RPMI8226 (cell line): Measurements from ENCODE around the gene CC2D2A.
"Not testable (repeated sequence)": the region's sequence is repeated elsewhere in the genome, so short reads cannot be mapped to it uniquely, and the experiment has no call there.

Source experiments
- DNase-seq: peaks from one replicate; pipeline ENCODE4 v3.0.0-alpha.2; 2015

CC2D2A gene

DNA sequence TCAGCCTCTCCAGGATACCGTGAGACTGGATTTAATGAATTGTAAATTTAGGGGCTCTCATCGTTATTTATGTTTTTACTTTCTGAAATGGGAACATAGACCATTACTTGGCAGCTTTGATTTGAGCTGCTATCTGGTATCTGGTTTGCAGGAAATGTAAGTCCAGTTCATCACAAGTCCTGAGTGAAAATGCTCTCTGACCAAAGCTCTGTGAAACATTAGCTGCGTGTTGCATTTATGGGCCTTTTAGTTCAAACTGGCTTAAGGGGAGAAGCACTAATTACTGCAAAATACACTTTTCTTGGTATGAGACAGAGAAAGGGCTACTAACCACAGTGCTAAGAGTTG, 420 bp downstream of the CC2D2A start:
- DNase-seq: no peak

GRCh38 chr4:15476396-15476795, 6.7 kb downstream of the CC2D2A start:
- no peak for DNase-seq

DNA sequence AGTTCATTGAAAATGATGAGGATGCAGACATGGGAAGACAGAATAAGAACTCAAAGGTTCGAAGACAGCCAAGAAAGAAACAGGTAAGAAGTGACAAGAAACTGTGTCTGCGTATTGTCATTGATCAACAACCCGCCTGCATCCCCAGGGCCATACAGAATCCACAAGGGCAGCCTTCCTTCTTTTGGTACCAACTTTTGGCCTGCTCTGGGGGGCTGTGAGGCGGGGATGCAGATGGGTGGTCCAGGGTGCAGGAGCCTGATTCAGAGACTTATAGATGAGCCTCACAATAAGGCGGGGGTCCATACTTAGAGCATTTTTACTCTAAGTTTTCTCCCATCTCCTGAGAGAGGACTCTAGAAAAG, 9.0 kb downstream of the CC2D2A start:
- no peak for DNase-seq

DNA sequence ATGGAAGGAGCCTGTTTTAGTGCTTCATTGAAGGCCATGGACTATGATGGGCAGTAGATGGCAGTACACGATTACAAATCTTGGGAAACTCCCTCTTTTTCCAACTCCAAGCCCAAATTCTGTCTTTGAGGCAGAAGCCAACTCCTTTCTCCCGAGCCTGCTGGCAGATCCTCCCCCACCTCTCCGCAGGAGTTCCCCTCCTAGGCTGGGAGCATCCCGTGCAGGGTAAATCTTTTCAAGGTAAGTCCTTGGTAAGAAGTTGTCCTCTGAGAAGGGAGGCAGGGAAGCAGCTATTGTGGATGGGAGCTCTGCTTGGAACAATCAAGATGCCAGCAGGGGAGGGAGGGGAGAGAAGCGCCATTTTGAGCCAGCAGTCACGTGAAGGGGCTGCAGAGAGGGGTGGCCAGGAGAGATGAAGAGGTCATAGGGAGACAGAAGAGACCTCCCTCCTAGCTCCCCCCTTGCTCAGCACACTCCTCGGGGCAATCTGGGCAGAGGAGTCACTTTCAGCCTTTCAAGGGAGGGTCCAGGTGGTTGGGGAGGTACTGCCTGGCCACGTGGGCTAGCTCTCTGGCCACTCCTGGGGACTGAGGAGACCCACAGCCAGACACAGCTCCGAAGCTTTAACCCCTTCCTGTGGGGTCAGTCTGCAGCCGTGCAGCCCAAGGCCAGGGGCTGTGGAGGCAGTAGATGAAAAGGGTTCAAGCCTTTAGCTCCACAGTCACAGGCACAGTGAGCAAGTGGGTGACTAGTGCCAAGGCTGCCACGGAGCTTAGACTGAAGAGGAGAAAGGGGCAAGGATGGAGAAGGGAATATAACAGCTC, 9.6 kb downstream of the CC2D2A start:
- peak; percentile 11 for DNase-seq

DNA sequence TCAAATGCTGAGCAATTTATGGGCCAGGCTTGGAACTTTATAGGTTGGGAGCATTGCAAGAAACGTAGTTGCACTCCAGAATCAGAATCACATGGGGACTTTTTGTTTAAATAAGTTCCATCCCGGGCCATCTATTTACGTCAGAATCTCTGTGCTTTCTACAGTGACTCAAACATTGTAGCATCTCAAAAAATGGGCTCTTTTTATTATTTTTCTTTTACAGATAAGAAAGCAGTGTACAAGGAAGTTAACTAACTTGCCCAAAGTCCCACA, 10.2 kb downstream of the CC2D2A start:
- DNase-seq: no peak

DNA sequence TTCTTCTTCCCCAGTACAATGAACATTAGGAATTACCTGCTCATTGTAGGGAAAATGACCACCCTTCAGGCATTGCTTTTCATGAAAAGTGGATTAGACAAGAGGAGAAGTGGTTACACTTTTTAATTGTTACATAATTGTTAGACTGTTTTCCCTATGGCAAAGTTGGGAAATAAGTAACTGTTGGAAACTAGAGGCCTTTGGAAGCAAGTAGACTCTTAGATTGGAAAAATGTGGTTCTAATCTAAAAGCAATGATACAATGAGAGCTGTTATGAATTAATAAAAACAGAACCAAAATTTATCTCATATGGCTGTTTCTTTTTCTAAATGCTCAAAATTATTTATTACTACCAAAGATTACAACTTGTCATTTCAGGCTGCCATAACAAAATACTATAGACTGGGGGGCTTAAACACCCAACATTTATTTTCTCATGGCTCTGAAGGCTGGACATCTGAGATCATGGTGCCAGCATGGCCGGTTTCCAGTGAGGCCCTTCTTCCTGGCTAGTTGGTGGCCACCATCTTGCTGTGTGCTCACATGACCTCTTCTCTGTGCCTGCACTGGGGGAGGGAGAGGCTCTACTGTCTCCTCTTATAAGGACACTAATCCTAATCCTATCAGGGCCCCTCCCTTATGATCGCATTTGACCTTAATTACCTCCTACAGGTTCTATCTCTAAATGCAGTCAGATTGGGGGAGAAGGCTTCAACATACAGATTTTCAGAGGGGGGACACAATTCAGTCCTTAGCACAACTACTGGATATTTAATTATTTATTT, 12.5 kb downstream of the CC2D2A start:
- no peak for DNase-seq

DNA sequence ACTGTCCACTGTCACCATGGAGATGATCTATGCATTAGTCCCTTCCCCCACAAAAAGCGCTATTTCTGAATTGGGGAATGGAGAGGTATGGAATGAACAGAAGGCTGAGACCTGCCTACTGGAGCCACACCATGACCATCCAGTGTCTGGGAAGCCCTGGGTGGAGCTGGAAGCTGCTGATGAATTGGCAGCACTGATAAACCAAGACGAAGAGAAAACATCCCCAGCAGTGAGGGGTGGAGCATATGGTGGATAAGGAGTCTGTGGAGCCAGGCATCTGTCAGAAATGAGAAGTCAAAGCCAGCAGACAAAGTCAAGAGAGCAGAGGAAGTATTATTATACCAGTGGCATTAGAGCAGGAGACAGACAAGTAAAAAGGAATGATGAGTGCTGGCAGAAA, 13.2 kb downstream of the CC2D2A start:
- DNase-seq: no peak

DNA sequence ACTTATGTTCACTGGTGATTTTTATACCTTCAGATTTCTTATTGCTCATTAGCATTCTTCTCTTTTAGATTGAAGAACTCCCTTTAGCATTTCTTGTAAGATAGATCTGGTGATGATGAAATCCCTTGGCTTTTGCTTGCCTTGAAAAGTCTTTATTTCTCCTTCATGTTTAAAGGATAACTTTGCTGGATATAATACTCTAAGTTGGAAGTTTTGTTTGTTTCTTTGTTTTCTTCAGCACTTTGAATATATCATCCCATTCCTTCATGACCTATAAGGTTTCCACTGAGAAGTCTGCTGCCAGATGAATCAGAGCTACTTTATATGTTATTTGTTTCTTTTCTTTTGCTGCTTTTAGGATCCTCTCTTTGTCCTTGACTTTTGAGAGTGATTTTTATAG, 18.5 kb downstream of the CC2D2A start:
- DNase-seq: no peak

- DNase-seq: no peak
Measured at GRCh38 chr4:15488658-15489470, 19.2 kb downstream of the CC2D2A start.

GRCh38 chr4:15489551-15489950, 19.9 kb downstream of the CC2D2A start:
- no peak for DNase-seq

- DNase-seq: no peak
Measured at GRCh38 chr4:15493411-15493810, 23.7 kb downstream of the CC2D2A start.

DNA sequence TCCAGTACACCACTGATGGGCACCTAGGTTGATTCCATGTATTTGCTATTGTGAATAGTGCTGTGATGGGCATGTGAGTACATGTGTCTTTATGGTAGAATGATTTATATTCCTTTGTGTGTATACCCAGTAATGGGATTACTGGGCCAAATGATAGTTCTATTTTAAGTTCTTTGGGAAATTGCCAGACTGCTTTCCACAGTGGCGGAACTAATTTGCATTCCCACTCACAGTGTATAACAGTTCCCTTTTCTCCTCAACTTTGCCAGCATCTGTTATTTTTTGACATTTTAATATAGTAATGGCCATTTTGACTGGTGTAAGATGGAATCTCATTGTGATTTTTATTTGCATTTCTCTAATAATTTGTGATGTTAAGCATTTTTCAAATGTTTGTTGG, 25.9 kb downstream of the CC2D2A start:
- DNase-seq: no peak

- no peak for DNase-seq
Measured at GRCh38 chr4:15498356-15498755, 28.7 kb downstream of the CC2D2A start.

DNA sequence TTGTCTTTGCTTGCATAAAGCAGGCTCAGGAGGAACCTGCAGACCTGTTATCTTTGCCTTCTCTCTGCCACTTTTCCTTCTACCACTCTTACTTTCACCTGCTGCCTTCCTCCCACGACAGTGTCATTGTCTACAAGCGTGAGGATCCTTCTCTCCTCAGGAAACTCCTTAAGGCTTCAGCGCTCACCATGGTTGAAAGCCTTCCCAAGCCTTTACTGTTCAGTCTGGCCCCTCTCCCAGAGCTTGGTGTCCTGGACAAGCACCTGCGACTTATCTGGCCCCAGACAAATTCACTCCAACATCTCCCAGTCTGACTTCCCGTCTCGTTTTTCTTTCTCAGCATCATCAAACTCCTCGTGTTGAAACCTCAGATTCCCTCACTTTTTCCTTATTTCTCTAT, 31.0 kb downstream of the CC2D2A start:
- DNase-seq: no peak

GRCh38 chr4:15501941-15502340, 32.3 kb downstream of the CC2D2A start:
- DNase-seq: no peak

DNA sequence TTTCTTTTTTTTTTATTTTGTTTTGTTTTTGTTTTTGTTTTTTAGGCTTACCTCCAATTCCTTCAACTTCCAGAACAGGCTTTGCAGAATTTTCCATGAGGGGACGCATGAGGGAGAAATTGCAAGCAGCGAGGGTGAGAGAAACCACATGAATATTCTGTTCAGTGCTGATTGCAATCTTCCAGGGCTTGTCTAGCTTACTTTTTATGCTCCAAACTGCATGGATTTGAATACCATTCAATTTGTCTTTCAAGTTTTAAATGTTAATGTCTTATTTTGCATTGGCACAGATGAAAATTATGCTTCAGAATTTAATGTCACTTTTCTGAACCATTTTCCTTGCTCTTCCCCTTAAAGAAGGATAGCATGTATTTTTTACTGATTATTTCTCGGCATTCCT, 32.7 kb downstream of the CC2D2A start:
- DNase-seq: no peak

DNA sequence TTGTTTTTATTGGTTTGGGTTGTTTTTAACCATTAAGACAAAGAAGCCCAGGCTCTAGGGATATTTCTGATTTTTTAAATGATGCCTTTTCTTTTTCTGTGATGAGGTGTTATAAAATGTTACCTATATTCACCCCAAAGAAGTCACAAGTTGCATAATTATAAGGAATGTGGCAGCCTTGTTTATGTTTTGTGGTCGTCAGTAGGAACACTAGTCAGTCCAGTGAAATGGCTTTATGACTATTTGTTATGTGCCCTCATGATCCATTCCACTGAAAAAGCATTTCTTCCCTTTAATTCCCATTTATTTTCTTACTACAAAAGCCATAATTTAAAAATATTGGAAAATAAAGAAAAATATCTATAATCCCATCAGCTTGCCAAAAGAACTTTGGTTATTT, 34.4 kb downstream of the CC2D2A start:
- no peak for DNase-seq

GRCh38 chr4:15506464-15506863, 36.8 kb downstream of the CC2D2A start:
- no peak for DNase-seq

GRCh38 chr4:15507679-15508078, 38.0 kb downstream of the CC2D2A start:
- no peak for DNase-seq

DNA sequence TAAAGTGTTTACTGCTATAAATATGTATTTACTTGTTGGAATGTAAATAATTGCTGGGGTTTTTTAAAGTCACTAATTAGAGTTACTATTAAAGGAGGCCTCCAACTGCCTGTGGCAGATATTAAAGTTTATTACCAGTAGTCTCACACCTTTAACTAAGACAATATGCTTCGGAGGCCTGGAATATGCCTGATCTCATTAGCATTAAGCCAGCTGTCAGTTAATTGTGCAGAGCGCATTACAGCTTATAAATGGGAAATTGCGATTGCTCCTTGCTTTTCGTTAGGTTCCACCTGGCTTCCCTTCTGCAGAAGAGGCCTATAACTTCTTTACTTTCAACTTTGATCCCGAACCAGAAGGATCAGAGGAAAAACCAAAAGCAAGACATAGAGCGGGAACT, 41.3 kb downstream of the CC2D2A start:
- DNase-seq: no peak

DNA sequence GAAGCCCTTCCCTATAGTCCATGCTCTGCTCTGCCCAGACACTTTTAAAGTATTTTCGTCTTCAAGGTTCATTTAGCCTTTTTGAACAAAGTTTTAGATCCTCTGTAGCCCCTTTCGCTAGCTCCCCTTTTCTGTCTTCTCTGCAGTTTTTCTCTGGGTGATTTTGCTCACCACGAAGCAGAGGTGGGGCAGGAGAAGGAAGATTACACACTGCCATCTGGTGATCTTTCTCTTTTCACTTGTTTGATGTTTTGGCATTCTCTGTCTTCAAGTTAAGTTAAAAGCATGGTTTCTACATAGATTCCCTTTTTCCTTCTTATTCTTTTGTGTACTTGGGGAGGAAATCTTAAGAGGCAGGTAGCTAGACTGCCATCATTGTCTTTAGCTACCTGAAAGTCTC, 43.9 kb downstream of the CC2D2A start:
- DNase-seq: no peak

DNA sequence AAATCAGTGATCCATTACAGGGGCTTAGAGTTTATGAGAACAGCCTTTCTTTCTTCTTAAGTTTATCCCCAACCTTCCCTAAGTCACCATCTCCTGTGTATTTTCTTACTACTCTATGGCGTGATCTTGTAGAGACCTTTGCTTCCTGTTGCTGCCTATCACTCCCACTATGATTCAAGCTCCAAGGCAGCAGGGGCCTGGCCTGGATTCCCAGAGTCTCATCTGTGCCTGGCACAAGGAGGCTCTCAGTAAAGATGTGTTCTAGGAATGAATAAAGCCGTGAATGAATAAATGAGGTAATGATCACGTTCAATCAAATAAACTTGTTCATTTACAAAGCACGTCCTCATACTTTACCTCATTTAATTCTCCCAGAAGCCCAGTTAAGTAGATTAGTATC, 45.4 kb downstream of the CC2D2A start:
- no peak for DNase-seq

DNA sequence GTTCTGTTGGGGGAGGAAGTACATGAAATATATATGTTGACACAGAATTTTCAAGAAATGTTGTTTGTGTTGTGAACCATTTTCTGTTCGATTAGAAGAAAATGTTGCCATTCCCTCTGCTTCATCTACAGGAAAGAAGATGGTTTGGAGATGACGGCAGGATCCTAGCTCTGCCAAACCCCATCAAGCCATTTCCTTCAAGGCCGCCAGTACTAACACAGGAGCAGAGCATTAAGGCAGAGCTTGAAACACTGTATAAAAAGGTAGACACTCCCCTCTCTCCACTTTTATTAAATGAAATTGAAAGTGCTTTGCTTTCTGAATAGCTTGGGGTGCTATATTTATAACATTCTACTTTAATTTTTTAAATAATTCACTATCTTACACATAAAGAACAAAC, 46.8 kb downstream of the CC2D2A start:
- DNase-seq: no peak

DNA sequence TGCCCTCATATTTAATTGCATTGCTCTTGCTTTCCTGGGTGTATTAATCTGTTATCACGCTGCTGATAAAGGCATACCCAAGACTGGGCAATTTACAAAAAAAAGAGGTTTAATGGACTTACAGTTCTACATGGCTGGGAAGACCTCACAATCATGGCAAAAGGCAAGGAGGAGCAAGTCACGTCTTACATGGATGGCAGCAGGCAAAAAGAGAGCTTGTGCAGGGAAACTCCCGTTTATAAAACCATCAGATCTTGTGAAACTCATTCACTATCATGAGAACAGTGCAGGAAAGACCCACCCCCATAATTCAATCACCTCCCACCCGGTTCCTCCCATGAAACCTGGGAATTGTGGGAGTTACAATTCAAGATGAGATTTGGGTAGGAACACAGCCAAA, 48.0 kb downstream of the CC2D2A start:
- DNase-seq: not testable (repeated sequence)
